Glutamatergic neuron (in vitro differentiated cells): Measurements from ENCODE around the gene AKAP11. TPM values are rescaled to one million over a fixed set of nuclear protein-coding genes. Genes with fewer than 3 reads are reported as not detected.

Source experiments
- DNase-seq: peaks from one replicate; pipeline ENCODE4 v3.0.0; 2022
- H3K27ac Mint-ChIP-seq: one replicate; pipeline ENCODE4 v1.8.0; 2020; ENCODE audit warnings: mild to moderate bottlenecking, mixed read lengths, inconsistent platforms; ENCODE audit not compliant: unreplicated experiment
- H3K27me3 Mint-ChIP-seq: one replicate; pipeline ENCODE4 v1.8.0; 2020; ENCODE audit warnings: mild to moderate bottlenecking, moderate library complexity, mixed read lengths, inconsistent platforms; ENCODE audit not compliant: unreplicated experiment
- H3K36me3 Mint-ChIP-seq: one replicate; pipeline ENCODE4 v1.8.0; 2020; ENCODE audit warnings: mild to moderate bottlenecking, mixed read lengths, inconsistent platforms; ENCODE audit not compliant: unreplicated experiment
- H3K4me1 Mint-ChIP-seq: one replicate; pipeline ENCODE4 v1.8.0; 2020; ENCODE audit warnings: mild to moderate bottlenecking, low read depth, mixed read lengths, inconsistent platforms; ENCODE audit not compliant: unreplicated experiment
- H3K4me3 Mint-ChIP-seq: one replicate; pipeline ENCODE4 v1.8.0; 2020; ENCODE audit warnings: mild to moderate bottlenecking, mixed read lengths, inconsistent platforms; ENCODE audit not compliant: unreplicated experiment
- H3K9me3 Mint-ChIP-seq: one replicate; pipeline ENCODE4 v1.8.0; 2020; ENCODE audit warnings: mild to moderate bottlenecking, moderate library complexity, mixed read lengths, inconsistent platforms; ENCODE audit not compliant: unreplicated experiment
- total RNA-seq: library from RNA; stranded (reverse); fragmentation: NEBNext Ultra II Directional; extraction: Animal tissue kit (Norgen Biotek cat#: 25700); gene quantifications from one replicate; pipeline ENCODE4 v1.2.1, GENCODE V29; 2021; ENCODE audit not compliant: unreplicated experiment
- TF ChIP-seq, protein P1 (sequence below): fragments of 200-600 bp; sonication (generic); IDR thresholded peaks from one replicate; pipeline ENCODE4 v1.5.0; 2021; ENCODE audit not compliant: partially characterized antibody, unreplicated experiment

The AKAP11 gene
- total RNA-seq, 1 donor from 2014 or later, result 33.2 TPM

DNA sequence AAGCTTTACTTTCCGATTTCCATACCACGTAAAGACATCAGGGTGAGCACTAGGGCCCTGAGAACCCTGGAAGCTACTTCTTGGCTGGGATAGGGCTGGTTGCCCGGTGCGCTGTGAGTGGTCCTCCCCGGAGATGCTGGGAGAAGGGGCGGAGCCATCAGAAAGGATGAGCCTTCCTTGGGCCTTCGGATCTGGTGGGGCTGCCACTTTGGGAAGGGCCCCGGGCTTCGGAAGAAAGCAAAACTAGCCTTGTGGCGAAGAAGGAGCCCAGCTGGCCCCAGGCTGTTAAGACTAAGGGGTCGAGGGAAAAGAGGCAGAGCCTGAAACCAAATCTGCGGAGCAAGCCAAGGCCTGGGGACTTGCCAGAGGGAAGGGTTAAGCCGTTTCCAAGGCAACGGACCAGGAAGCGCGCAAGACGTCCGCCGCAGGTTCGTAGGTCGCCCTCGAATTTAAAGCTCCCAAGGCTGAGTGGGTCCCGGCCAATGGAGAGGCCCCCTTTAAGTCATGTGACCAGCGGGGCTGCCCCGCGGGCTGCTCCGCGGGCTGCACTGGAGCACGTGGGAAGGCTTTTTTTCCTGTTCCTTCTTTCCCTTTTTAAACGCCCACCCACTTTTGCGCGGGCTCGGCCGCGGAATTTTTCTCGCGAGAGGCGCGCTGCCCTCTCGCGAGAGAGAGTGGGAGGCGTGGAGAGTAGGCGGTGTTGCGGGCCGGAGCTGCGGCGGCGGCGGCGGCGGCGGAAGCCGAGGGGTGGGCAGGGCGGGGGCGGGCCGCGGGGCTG is 426 bp upstream of the AKAP11 start:
- H3K4me3 Mint-ChIP-seq, result peak overlapping the region; percentile 96
- no peaks in the 10 kb centered on the region for H3K36me3 Mint-ChIP-seq
- no peaks in the 10 kb centered on the region for H3K9me3 Mint-ChIP-seq
- H3K27me3 Mint-ChIP-seq, result peaks cover 8% of the 10 kb centered on the region
- H3K27ac Mint-ChIP-seq, result peak overlapping the region; percentile 90
- TF ChIP-seq, protein P1, sequence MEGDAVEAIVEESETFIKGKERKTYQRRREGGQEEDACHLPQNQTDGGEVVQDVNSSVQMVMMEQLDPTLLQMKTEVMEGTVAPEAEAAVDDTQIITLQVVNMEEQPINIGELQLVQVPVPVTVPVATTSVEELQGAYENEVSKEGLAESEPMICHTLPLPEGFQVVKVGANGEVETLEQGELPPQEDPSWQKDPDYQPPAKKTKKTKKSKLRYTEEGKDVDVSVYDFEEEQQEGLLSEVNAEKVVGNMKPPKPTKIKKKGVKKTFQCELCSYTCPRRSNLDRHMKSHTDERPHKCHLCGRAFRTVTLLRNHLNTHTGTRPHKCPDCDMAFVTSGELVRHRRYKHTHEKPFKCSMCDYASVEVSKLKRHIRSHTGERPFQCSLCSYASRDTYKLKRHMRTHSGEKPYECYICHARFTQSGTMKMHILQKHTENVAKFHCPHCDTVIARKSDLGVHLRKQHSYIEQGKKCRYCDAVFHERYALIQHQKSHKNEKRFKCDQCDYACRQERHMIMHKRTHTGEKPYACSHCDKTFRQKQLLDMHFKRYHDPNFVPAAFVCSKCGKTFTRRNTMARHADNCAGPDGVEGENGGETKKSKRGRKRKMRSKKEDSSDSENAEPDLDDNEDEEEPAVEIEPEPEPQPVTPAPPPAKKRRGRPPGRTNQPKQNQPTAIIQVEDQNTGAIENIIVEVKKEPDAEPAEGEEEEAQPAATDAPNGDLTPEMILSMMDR, result no peak
- DNase-seq, result peak; percentile 88
- H3K4me1 Mint-ChIP-seq, result peaks cover 11% of the 10 kb centered on the region

DNA sequence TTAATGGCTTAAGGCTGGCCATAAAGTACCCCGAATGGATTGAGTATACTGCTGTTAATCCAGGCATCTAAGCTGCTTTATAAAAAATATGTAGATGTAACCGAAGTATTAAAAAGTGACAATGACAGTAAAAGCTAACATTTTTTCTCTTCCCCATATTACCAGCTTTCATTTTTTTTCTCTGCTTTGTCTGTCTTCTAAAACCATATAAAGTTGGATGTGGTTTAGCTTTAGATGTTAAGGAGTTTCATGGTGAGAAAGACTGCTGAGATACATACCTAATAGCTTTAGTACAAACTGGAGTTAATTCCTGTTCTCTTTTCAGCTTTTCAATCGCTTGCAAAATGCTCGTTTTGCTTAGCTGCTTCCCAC is 838 bp downstream of the AKAP11 start:
- Mint-ChIP-seq H3K36me3 (no peaks in the 10 kb centered on the region), H3K27ac (peak overlapping the region; percentile 95), H3K4me1 (peaks cover 17% of the 10 kb centered on the region), H3K27me3 (peaks cover 8% of the 10 kb centered on the region), H3K4me3 (peak overlapping the region; percentile 95), H3K9me3 (no peaks in the 10 kb centered on the region)
- no peak for DNase-seq
- TF ChIP-seq, protein P1, result no peak

DNA sequence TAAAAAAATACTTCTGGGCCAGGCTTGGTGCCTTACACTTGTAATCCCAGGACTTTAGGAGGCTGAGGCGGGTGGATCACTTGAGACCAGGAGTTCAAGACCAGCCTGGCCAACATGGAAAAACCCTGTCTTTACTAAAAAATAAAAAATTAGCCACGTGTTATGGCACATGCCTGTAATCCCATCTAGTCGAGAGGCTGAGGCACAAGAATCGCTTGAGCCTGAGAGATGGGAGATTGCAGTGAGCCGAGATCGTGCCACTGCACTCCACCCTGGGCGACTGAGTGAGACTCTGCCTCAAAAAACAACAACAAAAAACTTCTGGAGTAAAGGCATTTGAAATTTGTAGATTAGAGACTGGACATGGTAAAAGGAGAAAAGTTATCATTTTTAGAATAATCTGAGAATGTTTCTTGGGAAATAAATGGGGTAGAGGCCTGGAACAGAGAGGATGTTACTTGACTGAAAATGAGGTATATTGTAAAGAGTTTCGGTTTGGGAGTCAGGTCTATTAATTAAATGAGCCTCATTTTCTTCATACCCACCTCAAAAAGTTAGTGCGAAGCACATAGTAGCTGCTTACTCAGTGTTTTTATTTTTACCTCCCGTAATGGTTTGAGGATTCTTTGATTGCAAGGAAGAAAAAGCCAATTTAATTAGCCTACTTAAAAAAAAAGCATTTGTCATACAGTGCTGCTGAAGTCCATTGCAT is 2.6 kb downstream of the AKAP11 start:
- Mint-ChIP-seq H3K9me3 (no peaks in the 10 kb centered on the region), H3K4me1 (peaks cover 19% of the 10 kb centered on the region), H3K27ac (no peak overlapping the region), H3K36me3 (no peaks in the 10 kb centered on the region), H3K4me3 (no peak overlapping the region), H3K27me3 (peaks cover 8% of the 10 kb centered on the region)
- TF ChIP-seq, protein P1, result no peak
- DNase-seq, result no peak

DNA sequence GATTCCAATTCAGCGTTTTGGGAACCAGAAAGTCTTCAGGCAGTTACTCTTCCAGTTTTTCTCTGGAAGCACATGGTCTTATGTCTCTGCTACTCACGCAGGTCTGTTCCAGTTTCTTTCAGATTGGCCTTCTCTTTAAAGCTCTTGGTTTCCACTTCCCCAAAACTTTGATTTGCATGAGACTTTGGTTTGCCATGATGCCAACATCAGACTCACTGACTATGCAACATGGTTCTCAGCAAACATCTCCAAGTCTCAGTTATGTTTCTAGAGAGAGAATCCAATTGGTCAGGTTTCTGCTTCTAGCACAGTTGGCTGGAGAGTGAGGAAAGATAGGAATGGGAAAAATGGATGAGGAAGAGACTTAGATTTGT is 3.1 kb downstream of the AKAP11 start:
- Mint-ChIP-seq H3K9me3 (no peaks in the 10 kb centered on the region), H3K27ac (no peak overlapping the region), H3K4me3 (no peak overlapping the region), H3K4me1 (peaks cover 19% of the 10 kb centered on the region), H3K27me3 (peaks cover 8% of the 10 kb centered on the region), H3K36me3 (no peaks in the 10 kb centered on the region)
- TF ChIP-seq, protein P1, result no peak
- DNase-seq, result no peak

DNA sequence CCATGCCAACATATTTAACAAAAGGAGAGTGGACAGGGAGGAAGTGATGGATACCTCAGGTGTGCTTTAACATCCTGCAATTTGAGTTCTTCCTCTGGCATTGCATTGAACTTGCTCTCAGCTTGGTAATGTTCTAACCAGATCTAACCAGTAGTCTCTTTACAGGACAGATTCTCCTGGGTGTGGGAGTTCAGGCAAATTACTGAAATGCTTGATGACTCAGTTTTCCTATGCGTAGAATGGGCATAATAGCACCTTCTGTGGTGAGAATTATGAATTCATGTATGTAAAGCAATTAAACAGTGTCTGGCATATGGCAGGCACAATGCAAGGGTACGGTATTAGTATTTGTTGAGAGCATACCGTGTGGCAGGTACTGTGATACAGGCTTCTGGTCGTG is 3.6 kb downstream of the AKAP11 start:
- no peak for DNase-seq
- Mint-ChIP-seq H3K27me3 (peaks cover 8% of the 10 kb centered on the region), H3K36me3 (no peaks in the 10 kb centered on the region), H3K4me1 (peaks cover 19% of the 10 kb centered on the region), H3K4me3 (no peak overlapping the region), H3K27ac (no peak overlapping the region), H3K9me3 (no peaks in the 10 kb centered on the region)
- TF ChIP-seq, protein P1, result no peak
